Coronary artery (tissue), 2 donors: Measurements from ENCODE around the gene TBC1D26.
"Not testable (repeated sequence)": the region's sequence is repeated elsewhere in the genome, so short reads cannot be mapped to it uniquely, and the experiment has no call there.

Source experiments
- DNase-seq: peaks from one replicate; pipeline ENCODE4 v3.0.0-alpha.2; 2017; ENCODE audit warnings: low spot score
- H3K27ac ChIP-seq, 2 donors: fragments of 200-600 bp; sonication (generic); one replicate each; pipeline ENCODE4 v1.5.1; 2016 to 2019
- H3K4me3 ChIP-seq: fragments of 200-600 bp; sonication (generic); 2 replicates; pipeline ENCODE4 v1.5.1; 2016; ENCODE audit warnings: mild to moderate bottlenecking, moderate library complexity
- CTCF ChIP-seq: fragments of 200-600 bp; sonication (generic); IDR thresholded peaks from one replicate; pipeline ENCODE4 v1.5.1; 2019; ENCODE audit warnings: antibody characterized with exemption

Gene TBC1D26

DNA sequence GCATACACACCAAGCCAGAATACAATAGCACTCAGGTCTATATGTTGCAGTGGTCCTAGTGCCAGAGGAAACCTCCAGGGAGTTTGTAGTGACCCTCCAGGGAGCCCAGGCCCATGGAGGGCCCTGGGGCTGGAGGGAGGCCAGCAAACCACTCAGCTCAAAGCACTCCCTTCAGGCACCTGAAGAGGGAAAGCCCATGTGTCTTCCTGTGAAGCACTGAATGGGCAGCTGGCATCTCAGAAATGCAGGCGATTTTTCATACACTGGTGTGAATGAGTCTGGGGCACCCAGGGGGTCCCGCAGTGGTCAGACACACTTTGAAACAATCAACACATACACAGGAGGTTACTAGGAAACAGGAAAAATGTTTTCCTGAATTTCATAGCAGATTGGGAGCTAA is 12.8 kb downstream of the TBC1D26 start:
- no peak for TF ChIP-seq CTCF
- no peak for DNase-seq
- Histone ChIP-seq H3K27ac (no peak overlapping the region), H3K4me3 (no peak overlapping the region)

DNA sequence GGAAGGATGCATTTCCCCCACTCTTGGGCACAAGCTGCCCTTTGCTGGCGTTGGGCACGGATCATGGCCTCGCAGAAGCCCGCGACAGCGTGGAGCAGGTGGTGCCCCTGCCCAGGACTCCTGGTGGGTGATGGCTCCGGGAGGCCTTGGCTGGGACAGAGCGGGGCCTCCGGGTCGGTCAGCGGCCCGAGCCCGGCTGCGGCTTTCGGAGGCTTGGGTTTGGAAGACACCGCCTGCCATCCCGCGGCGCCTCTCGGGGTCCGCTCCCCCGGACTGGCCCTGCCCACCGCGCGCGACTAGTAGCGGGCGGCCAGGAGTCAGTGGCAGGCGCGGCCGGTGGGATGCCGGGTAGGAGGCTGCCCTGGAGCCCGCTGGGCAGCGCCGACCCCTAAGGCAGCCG is 17.3 kb downstream of the TBC1D26 start:
- DNase-seq, H3K27ac ChIP-seq, H3K4me3 ChIP-seq: not testable (repeated sequence)

GRCh38 chr17:15768865-15769533 is 36.9 kb downstream of the TBC1D26 start:
- H3K27ac ChIP-seq, H3K4me3 ChIP-seq, DNase-seq: not testable (repeated sequence)

DNA sequence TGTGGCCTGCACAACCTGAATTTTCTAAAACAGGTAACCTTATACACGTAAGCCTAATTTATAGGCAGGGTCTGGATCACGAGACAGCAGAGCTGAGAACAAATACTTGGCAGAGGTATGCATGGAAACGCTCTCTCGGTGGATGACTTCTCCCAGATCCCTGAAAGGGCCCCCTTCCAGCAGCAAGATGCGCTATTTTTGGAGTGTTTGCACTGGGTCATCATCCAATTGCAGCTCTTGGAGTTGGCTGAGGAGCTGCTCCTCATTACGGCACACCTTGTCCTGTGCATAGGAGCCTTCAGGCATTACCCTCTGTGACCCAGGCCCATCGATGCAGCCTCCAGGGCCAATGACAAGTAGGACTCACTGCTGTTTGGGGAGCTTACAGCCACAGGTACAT is 38.6 kb downstream of the TBC1D26 start:
- H3K27ac ChIP-seq, DNase-seq: not testable (repeated sequence)

GRCh38 chr17:15776871-15777270 is 44.8 kb downstream of the TBC1D26 start:
- Histone ChIP-seq H3K27ac (no peak overlapping the region), H3K4me3 (no peak overlapping the region)
- TF ChIP-seq CTCF = no peak
- no peak for DNase-seq

More for the DNA sequence above, 38.6 kb downstream of the TBC1D26 start:
- not testable (repeated sequence) for H3K4me3 ChIP-seq

DNA sequence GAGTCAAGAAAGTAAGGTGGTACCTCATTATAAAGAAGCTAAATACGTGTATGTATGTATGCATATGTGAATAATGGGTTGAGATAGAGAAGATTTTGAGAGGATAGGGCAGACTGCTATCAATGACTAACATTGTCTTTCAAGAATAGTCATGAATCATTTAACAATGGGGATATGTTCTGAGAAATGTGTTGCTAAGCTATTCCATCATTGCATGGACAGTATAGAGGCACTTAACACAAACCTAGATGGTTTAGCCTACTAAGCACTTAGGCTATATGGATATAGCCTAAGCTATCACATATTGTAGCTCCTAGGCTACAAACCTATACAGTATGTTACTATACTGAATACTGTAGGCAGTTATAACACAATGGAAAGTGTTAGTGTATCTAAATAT is 45.2 kb downstream of the TBC1D26 start:
- H3K27ac ChIP-seq = no peak overlapping the region
- TF ChIP-seq CTCF = no peak
- DNase-seq = no peak
- H3K4me3 ChIP-seq = no peak overlapping the region

GRCh38 chr17:15777717-15778116 is 45.6 kb downstream of the TBC1D26 start:
- no peak for DNase-seq
- H3K27ac ChIP-seq = no peak overlapping the region
- TF ChIP-seq CTCF = no peak
- no peak overlapping the region for H3K4me3 ChIP-seq

DNA sequence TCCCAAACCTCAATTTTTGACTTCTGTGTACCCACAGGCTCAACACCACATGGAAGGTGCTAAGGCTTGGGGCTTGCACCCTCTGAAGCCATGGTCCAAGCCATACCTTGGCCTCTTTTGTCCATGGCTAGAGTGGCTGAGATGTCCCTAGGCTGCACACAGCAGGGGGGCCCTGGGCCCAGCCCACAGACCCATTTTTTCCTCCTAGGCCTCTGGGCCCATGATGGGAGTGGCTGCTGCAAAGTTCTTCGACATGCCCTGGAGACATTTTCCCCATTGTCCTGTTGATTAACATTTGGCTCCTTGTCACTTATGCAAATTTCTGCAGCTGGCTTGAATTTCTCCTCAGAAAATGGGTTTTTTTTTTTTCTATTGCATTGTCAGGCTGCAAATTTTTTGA is 47.0 kb downstream of the TBC1D26 start:
- Histone ChIP-seq H3K4me3 (no peak overlapping the region), H3K27ac (no peak overlapping the region)
- DNase-seq = no peak
- no peak for TF ChIP-seq CTCF

DNA sequence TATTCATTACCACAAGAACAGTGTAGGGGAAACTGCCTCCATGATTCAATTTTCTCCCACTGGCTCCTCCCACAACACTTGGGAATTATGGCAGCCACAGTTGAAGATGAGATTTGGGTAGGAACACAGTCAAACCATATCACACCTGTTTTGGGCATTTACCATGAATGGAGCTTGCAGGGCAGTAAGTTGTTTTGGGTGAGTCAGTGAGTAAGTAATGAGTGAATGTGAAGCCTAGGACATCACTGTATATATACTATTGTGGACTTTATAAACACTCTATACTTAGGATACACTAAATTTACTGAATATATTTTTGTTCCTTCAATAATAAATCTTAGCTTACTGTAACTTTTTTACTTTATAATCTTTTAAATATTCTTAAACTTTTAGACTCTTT is 48.1 kb downstream of the TBC1D26 start:
- Histone ChIP-seq H3K4me3 (no peak overlapping the region), H3K27ac (no peak overlapping the region)
- no peak for TF ChIP-seq CTCF
- no peak for DNase-seq
